G401 (cell line): ENCODE measurements around the gene CD164L2. TPM values are rescaled to one million over a fixed set of nuclear protein-coding genes. Genes with fewer than 3 reads are reported as not detected.
A peak's percentile ranks its signal among the peaks of the same experiment; 100 is the strongest.

Experiments
- DNase-seq: peaks from one replicate; pipeline ENCODE4 v3.0.0-alpha.2; 2015; ENCODE audit warnings: low spot score
- in situ Hi-C: cut with HindIII; loops from 2 replicates; pipeline ENCODE4 v1.10.0; 2016; ENCODE audit warnings: low sequenced_read_pairs, mixed read lengths
- total RNA-seq: library from RNA; depleted of rRNA; stranded (reverse); fragments of >200 nt; shearing (Covaris generic); gene quantifications from 2 replicates; pipeline ENCODE4 v1.2.3, GENCODE V29; 2014

Gene CD164L2
- total RNA-seq, 1 experiment from 2014 or later: not detected

DNA sequence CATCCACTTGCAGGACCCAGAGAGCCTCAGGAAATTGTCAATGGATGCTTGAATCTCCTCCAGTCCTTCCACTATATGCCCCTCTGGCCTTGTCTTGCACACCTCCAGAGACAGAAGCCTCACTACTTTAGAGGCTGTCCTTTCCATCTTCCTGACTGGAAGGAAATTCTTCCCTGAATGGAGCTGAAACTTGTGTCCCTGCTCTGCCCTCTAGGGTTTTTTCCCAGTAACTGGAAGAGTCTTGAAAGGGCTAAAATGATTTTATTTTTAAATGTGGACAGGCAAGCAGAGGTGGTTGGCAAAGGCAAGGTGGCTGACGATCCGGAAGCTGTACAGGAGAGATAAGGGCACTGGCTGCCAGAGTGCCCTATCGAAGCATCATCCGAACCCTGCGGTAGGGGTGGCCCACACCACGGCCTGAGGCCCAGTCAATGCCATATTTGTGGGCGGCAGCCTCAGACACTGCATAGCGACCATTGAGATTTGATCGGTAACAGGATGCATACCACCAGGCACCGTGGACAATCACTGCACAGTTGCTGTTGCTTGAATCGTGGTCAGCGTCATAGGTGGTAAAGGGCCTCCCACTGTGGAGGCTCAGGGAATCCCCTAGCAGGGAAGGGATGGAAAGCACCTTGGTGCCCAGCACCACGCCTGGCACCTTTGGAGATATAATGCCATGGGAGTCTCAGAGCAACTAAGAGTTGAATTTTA is 14.1 kb downstream of the CD164L2 start:
- peak; percentile 47 for DNase-seq
- in situ Hi-C loops: no loop called here

DNA sequence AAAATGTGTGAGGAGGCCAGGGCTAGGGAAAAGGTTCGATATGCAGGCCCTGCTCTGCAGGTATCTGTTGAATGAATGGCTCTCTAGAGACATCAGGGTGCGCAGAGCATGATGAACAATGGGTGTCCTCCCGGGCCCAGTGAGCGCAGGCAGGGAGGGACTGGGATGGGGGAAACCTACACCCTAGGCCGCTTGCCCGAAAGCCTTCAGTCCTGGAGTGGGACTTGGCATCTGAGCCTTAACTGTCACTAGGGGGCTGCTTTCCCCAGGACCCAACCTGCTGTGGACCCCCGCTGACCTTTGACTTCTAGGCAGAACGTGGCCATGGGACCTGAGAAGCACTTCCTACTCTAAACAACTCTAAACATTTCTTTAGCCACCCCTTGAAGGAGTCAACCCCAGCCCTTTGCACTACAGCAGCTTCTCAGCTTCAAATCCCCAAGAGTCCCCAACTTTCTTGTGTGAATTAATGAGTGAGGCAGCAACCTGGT is 15.9 kb downstream of the CD164L2 start:
- no peak for DNase-seq
- in situ Hi-C loops: no loop called here

DNA sequence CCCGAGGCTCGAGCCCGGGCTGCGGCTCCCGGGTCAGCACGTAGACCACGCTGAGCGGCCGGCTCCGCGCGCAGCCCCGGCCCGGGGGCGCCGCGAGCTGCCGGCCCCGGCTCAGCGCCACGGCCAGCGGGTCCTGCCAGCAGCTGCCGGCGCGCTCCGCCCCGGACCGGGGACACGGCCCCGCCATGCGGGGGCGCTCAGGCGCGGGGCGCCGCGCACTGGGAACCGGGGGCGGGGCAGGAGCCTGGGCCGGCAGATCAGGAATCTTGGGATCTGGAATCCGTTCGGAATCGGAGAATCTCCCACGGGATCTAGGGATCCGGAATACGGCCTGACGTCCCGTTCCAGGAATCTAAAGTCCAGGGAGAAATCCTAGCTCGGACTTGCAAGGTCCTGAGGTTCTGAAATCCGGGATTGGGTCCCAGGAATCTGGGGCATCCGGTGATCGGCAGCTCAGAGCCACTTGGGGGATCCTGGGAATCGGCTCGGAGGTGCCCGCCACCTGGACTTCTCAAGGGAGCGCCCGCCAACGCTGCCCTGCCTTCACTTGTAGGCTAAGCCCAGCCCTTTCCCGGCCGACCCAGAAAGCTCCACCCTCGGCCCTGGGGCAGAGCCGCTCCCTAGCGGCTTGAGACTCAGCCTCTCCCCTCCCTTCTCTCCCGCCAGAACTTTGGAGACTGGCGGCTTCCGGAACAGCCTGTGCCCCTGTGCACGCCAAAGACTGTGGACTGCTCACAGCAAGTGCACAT is 16.5 kb downstream of the CD164L2 start, which contains the start of gene MAP3K6:
Gene MAP3K6, minus strand, starts transcription at position 551 of the 749 bp plus-strand sequence. Its CDS starts 364 bp downstream, at position 187.
- DNase-seq: peak; percentile 91
- in situ Hi-C loops: no loop called here

GRCh38 chr1:27366113-27366410 is 17.1 kb downstream of the CD164L2 start:
- DNase-seq: peak; percentile 76
- in situ Hi-C loops: no loop called here

DNA sequence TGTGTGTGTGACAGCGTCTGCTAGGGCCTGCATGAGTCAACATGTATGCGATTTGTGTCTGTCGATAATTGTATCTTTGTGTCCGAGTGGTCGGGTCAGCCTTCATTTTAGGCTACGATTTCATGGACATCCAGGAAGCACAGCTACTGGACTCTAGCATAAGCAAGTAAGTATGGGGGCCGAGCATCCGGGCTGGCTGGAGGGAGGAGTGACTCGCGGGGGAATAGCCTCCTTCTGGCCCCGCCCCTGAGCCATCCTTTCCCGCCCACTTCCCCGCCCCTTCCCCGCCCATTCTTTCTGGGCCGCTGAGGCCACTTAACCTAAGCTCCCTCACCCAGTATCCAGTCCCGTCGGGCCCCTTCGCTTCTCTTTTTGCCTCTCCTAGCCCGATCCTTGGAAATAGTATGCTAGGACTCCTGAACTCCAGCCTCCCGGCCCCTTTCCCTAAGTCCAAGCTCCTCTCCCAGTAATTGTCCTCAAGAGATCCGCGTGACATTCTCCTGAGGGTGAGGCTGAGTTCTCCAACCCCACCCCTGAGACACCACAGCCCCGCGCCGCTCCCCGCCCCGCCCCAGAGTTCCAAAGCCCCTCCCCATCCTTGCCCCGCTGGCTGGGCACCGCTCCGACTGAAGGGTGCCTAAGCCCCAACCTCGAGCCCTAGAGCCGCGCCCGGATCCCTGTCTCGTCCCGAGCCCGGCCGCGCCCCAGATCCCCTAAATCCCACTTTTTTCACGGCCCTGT is 17.6 kb downstream of the CD164L2 start:
- in situ Hi-C loops: no loop called here
- DNase-seq: peak; percentile 93

DNA sequence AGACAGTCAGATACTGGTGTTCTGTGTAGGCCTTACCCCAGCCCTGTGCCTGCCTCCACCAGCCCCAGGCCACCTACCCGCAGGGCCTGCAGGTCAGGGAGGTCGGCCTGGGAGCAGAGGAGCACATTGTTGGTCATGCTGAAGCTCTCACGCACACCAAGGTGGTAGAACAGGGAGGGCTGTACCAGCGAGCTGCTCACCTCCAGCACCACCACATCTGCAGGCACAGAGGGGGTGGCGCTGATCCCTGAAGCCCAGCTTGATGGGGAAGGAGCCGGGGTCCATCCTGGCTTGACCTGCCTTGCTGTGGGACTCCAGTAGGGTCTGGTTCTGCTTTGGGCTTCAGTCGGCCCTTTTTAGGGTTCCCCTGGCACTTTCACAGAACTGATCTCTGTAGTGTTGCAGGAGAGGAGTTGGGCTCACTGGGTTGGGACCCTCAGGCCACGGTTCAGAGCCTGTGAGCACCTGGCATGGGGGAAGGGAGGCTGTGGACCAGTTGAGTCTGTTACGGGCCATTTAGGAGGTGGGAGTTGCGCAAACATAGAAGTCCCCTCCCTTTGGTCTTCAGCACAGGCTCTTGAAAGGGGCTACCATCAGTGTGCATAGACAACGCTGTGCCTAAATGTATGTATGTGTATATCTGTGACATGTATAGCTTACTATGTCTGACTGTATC is 18.3 kb downstream of the CD164L2 start:
- in situ Hi-C loops: no loop called here
- DNase-seq: no peak

- in situ Hi-C loops: no loop called here
- DNase-seq: no peak
Measured at GRCh38 chr1:27363766-27364695, 19.1 kb downstream of the CD164L2 start.

DNA sequence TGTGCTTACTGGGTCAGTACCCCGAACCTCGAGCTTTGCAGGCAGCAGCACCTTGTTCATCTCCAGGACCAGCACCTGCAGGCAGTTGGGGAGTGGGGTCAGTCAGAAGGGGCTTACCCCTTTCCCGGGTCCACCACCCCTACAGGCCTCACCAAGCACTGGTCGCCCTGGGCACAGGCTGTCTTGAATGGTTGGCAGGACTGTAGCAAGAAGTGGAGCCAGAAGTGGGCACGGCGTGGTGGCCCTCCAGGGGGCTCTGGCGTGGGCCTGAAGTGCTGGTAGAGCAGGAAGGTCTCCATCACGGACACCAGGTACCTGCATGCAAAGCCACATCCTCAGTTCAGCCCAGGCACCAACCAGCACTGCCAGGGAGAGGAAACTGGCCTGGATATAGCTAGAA is 21.6 kb downstream of the CD164L2 start:
- no peak for DNase-seq
- in situ Hi-C loops: no loop called here

DNA sequence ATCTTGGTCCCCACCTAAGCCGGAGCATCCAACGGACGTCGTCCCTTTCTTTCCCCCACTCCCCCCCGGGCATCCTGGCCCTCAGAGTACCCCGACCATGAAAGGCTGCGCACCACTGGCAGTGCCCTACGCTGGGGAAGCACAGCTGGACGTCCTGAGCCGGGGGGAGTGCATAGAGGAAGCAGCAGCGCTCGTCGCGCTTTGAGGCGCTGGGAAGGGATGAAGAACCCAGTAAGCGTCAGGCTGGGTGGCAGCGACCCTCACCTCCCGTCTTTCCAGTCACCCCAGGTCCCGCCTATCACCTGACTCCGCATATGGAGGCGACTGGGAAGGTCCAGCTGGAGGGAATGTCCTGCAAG is 22.1 kb downstream of the CD164L2 start:
- in situ Hi-C loops: no loop called here
- no peak for DNase-seq

DNA sequence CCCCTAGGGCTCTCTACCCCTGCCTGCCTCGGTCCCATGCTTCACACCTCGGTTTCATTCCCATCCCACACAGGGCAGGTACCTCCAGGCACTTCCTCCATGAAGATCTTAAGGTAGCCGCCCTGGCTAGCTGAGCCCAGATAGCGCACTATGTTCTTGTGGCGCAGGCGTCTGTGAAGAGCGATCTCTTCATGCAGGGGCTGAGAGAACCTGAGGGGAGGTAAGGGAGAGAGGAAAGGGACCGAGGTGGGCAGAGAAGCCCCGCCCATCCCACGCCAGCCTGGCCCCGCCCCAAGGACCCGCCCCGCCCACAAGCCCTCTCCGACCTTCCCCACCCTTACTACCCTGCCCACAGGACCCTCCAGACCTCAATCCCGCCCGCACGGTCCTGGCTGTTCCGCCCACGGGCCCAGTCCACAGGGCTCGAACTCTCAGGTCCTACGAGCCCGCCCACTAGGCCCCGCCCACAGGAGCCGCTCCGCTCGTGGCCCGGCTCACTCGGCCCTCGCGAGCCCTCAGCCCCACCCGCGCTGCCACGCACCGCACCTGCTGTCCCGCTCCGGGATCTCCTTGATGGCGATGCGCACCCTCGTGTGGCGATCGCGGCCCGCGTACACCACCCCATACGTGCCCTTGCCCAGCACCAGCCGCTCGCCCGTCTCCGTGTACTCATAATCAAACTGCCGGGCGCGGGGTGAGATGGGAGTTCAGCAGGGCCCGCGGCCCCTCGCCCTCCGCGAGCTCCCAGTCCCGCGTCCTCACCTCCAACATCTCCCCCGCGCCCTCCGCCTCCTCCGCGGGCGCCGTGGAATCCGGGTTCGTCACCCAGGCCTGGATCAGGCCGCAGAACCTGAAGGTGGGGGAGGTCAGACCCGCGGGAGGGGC is 22.7 kb downstream of the CD164L2 start:
- in situ Hi-C loops: no loop called here
- DNase-seq: no peak

DNA sequence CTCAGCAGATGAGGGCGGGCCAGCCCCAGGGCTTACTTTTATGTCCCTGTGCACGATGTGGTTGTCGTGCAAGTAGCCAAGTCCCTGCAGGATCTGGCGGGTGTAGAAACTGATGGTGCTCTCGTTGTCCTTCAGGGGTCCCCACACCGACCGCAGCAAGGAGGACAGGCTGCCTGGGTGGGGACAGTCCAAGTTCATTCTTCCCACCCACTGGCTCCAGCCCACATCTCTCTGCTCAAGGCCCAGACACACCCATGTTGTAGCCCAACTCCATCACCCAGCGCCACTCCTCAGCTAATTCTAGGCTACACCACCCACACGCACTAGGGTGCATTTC is 23.3 kb downstream of the CD164L2 start:
- DNase-seq: no peak
- in situ Hi-C loops: no loop called here

GRCh38 chr1:27358928-27359313 is 24.2 kb downstream of the CD164L2 start:
- in situ Hi-C loops: no loop called here
- no peak for DNase-seq

GRCh38 chr1:27358038-27358927 is 24.9 kb downstream of the CD164L2 start:
- in situ Hi-C loops: no loop called here
- no peak for DNase-seq

DNA sequence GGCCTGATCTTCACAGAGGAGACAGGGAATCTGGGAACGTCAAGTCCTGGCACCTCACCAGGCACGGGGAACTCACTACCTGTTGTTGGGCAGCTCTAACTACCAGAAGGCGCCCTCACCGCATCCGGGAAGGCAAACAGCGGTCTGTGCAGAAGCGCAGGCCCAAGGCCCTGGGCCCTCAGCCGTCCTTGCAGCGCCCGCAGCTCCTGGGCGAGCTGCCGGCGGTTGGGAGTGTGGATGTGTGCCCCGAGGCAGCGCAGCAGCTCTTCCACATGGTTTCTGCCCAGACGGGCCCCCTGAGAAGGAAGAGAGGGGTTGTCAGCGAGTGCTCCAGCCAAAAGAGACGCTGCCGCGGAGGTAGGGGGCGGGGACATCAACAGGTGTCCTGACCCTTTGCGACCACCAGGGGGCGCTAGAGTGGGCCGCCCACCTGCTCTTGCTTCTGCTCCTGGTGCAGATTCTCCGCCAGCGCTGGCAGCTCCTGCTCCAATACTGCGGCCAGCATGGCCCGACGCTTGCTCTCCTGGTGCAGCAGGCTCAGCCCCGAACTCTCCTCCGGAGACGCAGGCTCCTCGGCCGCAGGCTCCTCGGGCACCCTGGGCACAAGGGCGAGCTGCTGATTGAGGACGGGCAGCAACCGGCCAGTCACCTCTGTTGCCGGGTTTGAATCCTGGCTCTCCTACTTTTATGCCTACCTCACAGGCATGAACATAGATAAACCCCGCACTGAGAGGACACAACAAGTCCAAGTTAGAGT is 25.7 kb downstream of the CD164L2 start:
- DNase-seq: peak; percentile 79
- in situ Hi-C loops: no loop called here

- in situ Hi-C loops: no loop called here
- DNase-seq: no peak
Measured at GRCh38 chr1:27356619-27357280, 26.4 kb downstream of the CD164L2 start.

DNA sequence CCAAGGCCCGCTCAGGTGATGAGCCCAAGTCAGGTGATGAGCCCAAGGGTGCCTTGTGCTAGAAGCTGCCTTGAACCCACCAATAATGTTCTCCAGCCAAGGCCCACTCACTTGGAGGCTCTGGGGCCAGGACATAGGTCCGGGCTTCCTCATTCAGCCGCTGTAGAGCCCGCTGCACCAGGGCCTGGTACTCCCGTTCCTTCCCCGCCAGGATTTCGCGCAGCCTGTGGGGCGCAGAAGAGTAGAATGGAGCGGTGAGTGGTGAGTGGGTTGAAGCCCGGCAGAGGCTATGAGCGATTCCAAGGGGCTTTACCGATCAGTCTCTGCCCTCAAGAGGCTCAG is 26.9 kb downstream of the CD164L2 start:
- DNase-seq: no peak
- in situ Hi-C loops: no loop called here
